Activated T-cell treated with anti-CD3 and anti-CD28 coated beads for 4 hours (primary cell): ENCODE results near the gene GPR25.
"Not testable (repeated sequence)": the region's sequence is repeated elsewhere in the genome, so short reads cannot be mapped to it uniquely, and the experiment has no call there.

Experiments
- DNase-seq: peaks from one replicate; pipeline ENCODE4 v3.0.0-alpha.2; 2020

Gene GPR25

GRCh38 chr1:200895801-200896530 lies 23.2 kb downstream of the GPR25 start:
- DNase-seq = no peak

GRCh38 chr1:200896531-200897196 lies 23.9 kb downstream of the GPR25 start:
- no peak for DNase-seq

GRCh38 chr1:200897259-200897658 lies 24.5 kb downstream of the GPR25 start:
- no peak for DNase-seq

- DNase-seq = no peak
Observed at GRCh38 chr1:200899015-200899386, 26.2 kb downstream of the GPR25 start.

GRCh38 chr1:200899451-200899915 lies 26.7 kb downstream of the GPR25 start:
- DNase-seq = no peak

- DNase-seq = no peak
Observed at GRCh38 chr1:200899954-200900867, 27.4 kb downstream of the GPR25 start.

GRCh38 chr1:200900877-200901276 lies 28.1 kb downstream of the GPR25 start:
- DNase-seq = no peak

- DNase-seq = no peak
Observed at GRCh38 chr1:200901350-200901749, 28.6 kb downstream of the GPR25 start.

GRCh38 chr1:200901796-200902444 lies 29.1 kb downstream of the GPR25 start:
- DNase-seq = no peak

GRCh38 chr1:200903793-200904192 lies 31.0 kb downstream of the GPR25 start:
- no peak for DNase-seq

- no peak for DNase-seq
Observed at GRCh38 chr1:200904772-200905171, 32.0 kb downstream of the GPR25 start.

- DNase-seq = peak; percentile 23
Observed at GRCh38 chr1:200905411-200906052, 32.8 kb downstream of the GPR25 start.

GRCh38 chr1:200906491-200906890 lies 33.7 kb downstream of the GPR25 start:
- DNase-seq = no peak

- no peak for DNase-seq
Observed at GRCh38 chr1:200907611-200908097, 34.9 kb downstream of the GPR25 start.

- no peak for DNase-seq
Observed at GRCh38 chr1:200908191-200908868, 35.5 kb downstream of the GPR25 start.

- DNase-seq = no peak
Observed at GRCh38 chr1:200909071-200909470, 36.3 kb downstream of the GPR25 start.

GRCh38 chr1:200909757-200910239 lies 37.0 kb downstream of the GPR25 start:
- no peak for DNase-seq

GRCh38 chr1:200911361-200911760 lies 38.6 kb downstream of the GPR25 start:
- DNase-seq = no peak

- DNase-seq = not testable (repeated sequence)
Observed at GRCh38 chr1:200911936-200912335, 39.2 kb downstream of the GPR25 start.

- no peak for DNase-seq
Observed at GRCh38 chr1:200912737-200913407, 40.1 kb downstream of the GPR25 start.

GRCh38 chr1:200916152-200916551 lies 43.4 kb downstream of the GPR25 start:
- no peak for DNase-seq
